HG02759 (cell line): ENCODE data around the gene PDZD8.
A peak's percentile ranks its signal among the peaks of the same experiment; 100 is the strongest.
"Not testable (repeated sequence)": the region's sequence is repeated elsewhere in the genome, so short reads cannot be mapped to it uniquely, and the experiment has no call there.

Source experiments
- ATAC-seq: cut with Tn5 transposase; IDR thresholded peaks from one replicate; pipeline ENCODE4 v1.9.1; 2021; ENCODE audit warnings: mild to moderate bottlenecking, moderate library complexity; ENCODE audit not compliant: unreplicated experiment

PDZD8 gene

DNA sequence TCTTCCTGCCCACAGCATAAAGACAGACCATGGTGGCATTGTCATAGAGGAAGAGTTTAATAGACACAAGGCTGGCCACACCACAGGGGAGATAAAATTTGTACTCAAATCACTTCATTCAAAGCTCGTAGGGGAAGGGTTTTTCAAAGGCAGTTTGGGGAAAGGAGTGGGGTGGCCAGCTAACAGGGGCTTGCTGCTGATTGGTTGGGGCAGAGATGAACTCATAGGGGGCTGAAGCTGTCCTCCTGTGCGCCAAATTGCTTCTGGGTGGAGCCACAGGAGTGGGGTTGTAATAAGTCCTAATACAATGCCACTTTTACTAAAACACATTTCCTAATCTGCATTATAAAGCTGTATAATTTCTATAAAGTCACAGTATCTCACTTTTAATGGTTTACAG is 22.5 kb downstream of the PDZD8 start:
- ATAC-seq, result no peak

DNA sequence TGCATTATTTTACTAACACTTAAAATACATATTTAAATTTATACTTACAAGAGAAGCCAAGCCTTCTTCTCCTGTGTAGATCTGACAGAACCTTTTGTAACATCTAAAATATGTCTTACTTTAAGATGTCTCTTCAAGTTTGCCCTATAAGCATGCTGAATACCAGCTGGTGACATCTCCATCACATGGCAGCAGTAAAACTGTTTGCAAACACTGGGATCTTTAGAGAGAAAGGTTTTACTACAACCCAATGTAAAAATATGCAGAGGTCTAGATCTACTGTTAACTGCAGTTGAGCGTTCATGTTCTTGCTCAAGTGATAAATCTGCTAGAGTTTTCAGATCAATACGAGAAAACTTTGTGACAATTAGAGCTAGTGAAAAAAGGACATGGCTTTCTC is 23.2 kb downstream of the PDZD8 start:
- no peak for ATAC-seq

DNA sequence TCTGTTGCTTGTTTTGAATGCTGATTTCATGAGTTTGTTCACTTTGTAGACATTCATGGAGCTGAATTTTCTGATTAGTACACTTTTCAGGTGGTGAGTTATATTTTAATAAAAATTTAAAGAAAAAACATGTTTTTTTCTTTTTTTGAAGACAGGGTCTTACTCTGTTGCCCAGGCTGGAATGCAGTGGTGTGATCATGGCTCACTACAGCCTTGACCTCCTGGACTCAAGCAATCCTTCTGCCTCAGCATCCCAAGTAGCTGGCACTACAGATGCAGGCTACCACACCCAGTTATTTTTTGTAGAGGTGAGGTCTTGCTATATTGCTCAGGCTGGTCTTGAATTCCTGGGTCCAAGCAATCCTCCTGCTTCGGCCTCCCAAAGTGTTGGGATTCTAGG is 23.7 kb downstream of the PDZD8 start:
- no peak for ATAC-seq

DNA sequence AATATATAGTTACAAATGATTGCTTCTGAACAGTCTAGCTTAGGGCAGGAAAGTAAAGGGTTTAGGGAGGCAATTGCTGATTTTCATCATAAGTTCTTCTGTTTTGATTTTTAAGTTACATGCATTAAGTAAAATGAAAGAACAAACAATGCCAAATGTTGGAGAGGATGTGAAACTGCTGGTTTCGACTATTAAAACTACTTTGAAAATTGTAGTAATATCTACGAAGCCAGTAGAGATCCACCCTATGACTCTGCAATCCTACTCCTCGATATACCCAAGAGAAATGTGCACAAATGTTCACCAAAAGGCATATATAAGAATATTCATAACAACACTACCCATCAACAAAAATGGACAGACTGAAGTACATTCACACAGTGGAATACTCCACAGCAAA is 24.3 kb downstream of the PDZD8 start:
- ATAC-seq, result peak; percentile 71

DNA sequence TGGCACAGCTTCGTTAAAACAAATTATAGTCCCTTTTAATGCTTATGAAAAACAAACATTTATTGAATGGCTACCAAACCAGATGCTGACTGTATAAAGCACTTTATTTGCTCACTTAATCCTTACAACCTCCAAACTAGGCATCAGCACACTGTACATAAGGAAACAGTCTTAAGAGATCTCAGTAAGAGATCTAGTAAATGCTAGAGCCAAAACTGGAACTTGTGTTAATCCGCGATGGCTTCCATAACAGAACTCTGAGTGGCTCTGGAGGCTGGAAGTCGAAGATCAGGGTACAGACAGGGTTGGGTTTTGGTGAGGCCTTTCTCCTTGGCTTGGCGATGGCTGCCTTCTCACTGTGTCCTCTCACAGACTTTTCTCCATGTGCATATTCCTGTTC is 27.0 kb downstream of the PDZD8 start:
- no peak for ATAC-seq

DNA sequence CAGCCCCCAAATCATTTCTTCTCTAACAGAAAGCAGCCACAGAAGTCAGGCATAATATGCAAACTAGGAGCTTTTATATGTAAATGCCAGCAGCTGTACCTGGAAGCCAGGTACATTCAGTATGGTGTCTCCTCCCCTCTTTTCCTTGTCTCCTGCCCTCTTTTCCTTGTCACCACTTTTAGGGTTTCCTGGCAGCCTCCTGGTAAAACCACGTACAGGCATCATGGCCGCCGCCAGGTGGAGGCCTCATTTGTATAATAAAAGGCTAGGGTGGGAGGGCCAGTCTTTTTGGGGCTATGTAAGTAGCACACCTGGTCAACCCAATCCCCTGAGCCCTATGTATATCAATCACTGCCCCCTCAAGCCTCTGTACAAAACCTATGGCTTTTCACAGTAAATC is 28.7 kb downstream of the PDZD8 start:
- no peak for ATAC-seq

DNA sequence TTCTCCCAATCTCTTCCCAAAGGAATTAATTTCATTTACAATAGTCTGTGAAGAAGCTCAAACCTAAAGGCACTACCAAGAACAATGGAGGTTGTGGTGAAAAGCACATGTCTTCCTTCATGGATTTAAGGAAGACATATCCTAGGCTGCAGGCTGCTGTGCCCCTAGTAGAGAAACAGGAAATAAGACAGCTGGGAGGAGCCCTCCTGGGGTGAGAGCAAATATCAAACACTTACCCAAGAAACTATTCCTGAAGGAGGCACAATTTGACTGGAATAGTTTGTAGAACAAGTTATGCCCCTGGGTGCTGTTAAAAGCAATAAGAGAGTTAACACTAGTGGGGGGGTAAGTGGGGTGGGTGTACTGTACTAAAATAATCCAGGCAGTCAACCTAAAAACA is 30.1 kb downstream of the PDZD8 start:
- ATAC-seq, result no peak

DNA sequence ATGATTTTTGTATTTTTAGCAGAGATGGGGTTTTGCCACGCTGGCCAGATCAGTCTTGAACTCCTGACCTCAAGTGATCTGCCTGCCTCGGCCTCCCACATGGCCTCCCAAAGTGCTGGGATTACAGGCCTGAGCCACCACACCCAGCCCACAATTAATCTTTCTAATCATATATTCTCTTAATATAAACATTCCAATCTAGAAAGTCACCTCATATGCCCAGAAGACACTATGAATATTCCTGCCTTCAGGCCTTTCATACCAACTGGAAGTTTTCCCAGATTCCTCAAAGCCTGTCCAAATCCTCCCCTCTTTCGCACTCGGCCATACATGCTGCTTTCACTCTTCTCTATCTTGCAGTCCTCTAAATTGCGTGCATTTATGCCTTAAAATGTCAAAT is 32.6 kb downstream of the PDZD8 start:
- ATAC-seq, result no peak

DNA sequence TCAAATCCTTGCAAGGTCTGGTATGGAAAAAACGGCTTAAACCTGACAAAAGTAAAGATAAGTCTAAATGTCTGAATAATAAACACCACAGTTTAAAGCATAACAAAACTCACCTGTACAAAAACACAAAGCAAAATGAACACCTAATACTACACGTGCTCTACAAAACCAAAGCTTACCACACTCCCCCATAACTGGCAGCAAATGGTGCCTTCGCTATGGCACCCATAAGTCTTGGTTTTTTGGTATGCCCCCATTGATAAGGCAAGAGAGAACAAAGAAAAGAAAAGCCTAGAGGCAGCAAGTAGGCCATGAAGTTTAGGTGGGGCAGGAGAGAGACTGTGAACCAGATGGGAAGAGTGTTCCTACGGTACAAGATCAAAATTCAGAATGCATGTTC is 34.2 kb downstream of the PDZD8 start:
- no peak for ATAC-seq

DNA sequence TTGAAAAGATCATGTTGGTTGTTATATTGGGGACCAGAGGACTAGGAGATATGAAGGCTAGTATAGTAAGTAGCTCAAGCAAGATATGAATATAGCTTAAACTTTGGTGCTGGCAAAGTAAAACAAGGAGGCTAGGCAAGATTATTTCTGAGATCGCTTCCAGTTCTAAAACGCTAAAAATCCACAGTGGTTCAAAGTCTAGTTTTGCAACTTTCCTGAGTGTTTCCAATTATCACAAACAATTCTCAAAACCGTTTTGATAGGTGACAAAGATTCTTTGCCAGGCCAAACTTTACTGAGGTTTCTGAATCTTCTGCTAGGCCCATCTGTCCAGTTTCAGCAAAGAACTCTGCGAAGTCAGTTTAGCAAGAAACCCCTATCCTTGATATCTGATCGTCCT is 35.3 kb downstream of the PDZD8 start:
- no peak for ATAC-seq

DNA sequence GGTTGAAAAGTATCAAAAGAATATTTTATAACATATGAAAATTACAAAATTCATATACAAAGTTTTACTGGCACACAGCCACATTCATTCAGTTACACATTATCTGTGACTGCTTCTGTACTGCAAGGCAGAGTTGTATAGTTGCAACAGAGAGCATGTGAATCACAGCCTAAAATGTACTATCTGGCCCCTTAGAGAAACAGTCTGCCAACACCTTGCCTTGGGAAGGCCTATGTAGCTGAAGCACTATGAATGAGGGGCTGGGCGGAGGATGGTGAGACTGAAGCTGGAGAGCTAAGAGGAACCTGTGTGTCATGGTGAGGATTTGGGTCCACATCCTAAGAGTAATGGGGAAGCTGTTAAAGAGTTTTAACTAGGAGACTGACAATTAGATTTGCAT is 35.7 kb downstream of the PDZD8 start:
- ATAC-seq, result no peak

DNA sequence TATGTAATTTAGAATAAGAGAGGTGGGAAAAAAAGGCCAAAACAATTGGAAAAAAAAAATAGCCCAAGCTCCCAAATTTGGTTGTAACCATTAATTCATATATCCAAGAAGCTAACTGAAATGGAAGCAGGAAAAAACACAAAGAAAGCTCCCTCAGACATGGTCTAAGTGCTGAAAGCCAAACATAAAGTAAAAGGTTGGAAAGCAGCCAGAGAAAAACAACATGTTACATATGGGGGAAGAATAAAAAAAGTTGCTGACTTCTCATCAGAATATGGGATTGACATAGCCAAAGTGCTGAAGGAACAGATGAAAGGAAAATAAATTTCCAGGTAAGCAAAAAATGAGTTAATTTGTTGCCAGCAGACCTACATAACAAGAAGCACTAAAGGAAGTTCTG is 40.3 kb downstream of the PDZD8 start:
- no peak for ATAC-seq

DNA sequence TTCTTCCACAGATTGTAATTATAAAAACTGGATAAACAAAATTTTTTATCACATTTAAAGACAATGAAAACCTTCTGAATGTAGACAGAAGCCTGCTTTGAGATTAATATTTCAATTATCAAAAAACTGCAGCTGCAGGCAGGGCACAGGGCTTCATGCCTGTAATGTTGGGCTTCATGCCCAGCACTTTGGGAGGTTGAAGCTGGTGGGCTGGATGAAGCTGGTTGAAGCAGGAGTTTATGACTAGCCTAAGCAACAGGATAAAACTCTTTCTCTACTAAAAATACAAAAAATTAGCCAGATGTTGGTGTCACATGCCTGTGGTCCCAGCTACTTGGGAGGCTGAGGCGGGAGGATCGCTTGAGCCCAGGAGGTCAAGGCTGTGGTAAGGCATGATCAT is 41.2 kb downstream of the PDZD8 start:
- ATAC-seq, result no peak

DNA sequence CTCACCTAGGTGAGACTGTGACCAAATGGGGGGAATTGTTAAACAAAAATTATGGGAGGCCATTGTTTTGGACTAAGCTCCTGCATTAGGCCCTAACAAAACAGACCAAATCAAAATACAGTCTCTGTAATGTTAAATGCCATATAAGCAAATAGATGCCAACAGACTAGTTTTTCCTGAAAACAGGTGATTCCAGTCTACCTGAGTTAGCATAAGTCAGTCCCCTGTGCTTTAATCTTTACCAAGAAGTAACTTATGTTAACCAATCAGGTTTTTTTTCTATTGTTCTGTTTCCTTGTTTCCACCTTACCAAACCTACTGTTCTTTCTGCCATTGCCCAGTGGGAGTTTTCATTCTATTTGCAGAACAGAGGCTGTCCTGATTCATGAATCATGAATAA is 48.0 kb downstream of the PDZD8 start:
- ATAC-seq, result no peak

DNA sequence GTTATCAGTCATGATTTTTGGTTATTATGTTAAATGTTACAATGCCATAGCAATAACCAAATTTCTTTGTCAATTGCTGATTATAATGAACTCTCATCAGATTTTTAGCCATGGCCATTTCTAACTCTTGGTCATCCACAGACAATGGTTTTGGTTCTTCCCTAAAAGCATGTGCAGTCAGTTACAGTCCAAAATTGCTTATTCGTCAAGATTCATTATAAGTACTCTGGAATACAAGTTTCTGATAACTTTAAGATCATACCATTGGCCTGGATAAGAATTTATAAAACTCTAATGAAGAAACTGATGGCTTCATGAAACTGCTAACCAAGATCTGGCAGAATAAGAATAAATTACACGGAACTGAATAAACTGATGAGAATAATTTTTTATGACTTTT is 50.9 kb downstream of the PDZD8 start:
- ATAC-seq, result no peak

DNA sequence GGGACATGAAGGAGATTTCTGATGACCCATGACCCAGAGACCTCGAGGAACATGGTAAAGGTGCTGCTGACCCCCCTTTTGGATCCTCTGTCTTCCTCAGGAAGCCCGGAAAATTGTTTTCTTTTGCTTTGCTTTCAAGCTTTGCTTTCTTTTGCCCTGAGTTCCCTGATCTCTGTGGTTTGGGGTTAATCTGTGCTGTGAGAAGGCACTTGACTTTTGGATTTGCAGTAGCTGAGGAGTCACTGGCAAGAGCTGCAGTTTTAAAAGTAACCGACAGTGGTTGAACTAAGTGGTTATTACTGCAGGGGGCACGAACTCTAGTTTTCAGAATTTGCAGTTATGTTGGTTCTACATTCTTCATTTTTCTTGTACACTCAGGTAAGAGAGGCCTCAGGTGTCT is 53.0 kb downstream of the PDZD8 start:
- no peak for ATAC-seq

DNA sequence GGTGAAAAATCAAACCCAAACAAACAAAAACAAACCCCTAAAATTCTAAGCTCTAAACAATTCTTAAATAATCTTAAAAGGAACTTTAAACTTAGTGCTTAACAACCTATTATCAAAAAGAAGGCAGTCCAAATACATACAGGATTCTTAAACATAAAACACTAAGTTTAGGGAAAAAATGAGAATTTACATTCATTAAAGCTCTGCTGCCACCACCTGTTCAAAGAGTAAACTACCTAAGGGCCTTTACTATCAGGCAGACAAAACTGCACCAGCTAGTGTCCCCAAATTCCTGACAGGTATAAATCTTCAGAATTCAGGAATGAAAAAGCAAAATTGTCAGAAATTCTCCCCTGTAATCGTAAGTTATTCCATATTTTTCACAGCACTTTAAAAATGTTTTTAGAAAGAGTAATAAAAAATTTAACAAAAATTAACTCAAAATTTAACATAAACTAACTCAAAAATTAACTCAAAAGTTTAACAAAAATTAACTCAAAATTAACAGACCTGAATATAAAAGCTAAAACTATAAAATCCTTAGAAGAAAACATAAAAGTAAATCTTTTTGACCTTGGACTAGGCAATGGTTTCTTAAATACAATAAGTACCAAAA is 55.1 kb downstream of the PDZD8 start:
- no peak for ATAC-seq

DNA sequence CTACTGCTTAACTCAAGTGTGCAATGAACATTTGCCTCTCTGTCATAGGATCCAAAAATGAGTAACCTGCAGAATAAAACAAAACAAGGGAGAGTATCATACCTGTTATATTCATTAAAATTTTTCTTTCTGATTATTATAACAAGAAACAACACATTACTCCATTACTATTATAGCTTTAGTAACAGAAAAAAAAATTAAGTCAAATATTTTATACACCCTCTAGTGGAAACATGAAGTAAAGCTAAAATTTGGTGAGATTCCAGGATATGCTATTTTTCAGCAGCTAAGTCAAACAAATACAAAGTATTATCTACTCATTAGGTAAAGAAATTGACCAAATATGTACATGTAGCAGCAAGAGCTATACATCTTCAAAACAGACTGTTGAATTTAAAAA is 56.3 kb downstream of the PDZD8 start:
- ATAC-seq, result no peak

DNA sequence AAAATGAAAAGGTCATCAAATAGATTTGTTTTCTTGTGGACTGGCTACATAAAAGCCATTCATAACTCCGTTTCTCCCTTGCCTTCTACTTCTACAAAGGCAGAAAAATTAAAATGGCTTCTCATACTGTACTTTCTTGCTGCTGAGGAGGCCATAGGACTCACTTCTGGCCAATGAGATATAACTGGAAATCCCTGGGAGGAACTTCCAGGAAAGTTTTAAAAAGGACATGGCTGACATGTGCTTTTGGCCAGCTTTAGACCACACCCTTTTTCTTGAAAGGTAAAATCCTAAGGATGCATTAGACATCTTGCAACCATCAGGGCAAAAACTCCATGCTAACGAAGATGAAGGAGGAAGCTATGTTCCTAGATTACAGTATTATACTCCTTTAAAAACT is 58.5 kb downstream of the PDZD8 start:
- ATAC-seq, result no peak

DNA sequence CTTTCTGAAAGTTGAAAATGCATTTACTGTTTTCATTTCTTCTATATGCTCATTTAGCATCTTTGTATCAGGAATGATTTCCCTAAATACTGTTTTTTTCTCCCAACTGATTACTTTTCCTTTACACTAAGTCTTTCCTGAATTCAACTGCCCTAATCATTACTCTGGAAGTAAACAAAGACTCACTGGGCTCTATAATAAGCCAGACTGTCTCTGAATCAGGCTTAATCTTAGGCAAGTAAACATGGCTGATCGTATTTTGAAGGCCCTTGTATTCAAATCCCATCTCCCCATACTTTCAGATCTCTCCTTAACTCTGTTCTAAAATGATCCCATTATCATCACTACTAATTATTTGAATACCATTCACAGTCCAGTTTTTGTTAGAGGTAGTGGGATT is 61.6 kb downstream of the PDZD8 start:
- no peak for ATAC-seq

DNA sequence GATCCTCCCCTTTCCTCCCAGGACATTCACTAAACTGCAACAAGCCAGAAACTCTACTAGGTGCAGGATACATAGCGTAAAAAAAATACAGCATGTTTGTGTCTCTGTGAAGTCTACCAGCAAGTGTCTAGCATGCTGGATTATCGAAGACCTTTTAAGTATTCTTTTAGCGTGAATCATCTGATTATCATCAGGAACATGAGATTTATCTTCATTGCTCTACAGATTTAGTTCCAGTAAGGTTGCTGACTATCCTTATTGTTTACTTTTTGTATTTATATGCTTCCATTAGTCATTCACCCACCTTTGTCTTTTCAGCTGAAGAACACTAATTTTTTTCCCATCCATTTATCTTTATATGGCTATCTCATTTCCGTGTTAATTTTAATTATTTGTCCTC is 62.8 kb downstream of the PDZD8 start:
- no peak for ATAC-seq

DNA sequence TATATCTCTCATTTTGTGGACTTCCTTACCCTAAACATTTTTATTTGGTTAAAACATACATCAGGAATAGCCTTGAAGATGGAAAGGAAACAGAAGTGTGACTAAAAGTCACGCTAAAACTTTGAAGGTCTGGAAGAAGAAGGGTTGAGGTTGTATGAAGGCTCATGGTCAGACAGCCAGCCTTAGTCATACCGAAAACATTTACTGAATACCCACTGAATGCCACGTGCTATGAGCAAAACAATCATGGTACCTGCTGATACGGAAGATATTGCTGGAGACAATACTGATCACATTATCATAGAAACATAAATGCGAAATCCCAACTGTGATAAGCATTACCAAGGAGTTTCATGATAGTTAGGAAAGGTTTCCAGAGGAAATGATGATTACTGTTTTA is 64.0 kb downstream of the PDZD8 start:
- no peak for ATAC-seq

DNA sequence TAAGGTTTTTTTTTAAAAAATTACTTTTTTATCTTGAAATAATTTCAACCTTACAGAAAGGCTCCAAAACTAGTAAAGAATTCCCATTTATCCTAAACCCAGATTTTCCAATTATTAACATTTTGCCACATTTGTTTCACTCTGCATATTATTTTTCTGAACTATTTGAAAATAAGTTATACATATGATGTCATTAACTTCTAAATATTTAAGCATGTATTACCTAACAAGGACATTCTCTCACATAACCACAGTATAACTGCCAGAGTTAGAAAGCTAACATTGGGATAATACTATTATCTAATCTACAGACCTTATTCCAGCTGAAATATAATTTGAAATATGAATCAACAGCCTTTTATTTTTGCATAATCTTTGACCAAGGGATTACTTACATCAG is 68.6 kb downstream of the PDZD8 start:
- ATAC-seq, result no peak

DNA sequence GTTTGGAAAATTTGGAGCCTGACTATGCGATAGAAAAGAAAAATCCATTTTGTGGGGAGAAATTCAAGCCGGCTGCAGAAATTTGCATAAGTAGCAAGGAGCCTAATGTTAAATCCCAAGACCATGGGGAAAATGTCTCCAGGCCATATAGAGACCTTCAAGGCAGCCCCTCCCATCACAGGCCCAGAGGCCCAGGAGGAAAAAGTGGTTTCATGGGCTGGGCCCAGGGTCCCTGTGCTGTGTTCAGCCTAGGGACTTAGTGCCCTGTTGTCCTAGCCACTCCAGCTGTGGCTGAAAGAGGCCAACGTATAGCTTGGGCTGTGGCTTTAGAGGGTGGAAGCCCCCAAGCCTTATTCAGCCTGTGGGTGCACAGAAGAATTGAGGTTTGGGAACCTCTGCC is 71.8 kb downstream of the PDZD8 start:
- ATAC-seq, result not testable (repeated sequence)
